Activated CD8-positive, alpha-beta memory T cell treated with anti-CD3 and anti-CD28 coated beads, Interleukin-2, amount 50 U/mL, for 48 hours (primary cell): ENCODE data around the gene ARSG.

Source experiments
- DNase-seq: peaks from one replicate; pipeline ENCODE4 v3.0.0-alpha.2; 2020

Gene ARSG

GRCh38 chr17:68432086-68432864 is 141.0 kb downstream of the ARSG start:
- DNase-seq: no peak

- no peak for DNase-seq
These were observed 141.9 kb downstream of the ARSG start for GRCh38 chr17:68433211-68433610.

- DNase-seq: no peak
These were observed 142.7 kb downstream of the ARSG start for GRCh38 chr17:68433911-68434508.

- DNase-seq: no peak
These were observed 144.1 kb downstream of the ARSG start for GRCh38 chr17:68435361-68435760.

- peak; percentile 85 for DNase-seq
These were observed 144.9 kb downstream of the ARSG start for GRCh38 chr17:68435876-68436842.

DNA sequence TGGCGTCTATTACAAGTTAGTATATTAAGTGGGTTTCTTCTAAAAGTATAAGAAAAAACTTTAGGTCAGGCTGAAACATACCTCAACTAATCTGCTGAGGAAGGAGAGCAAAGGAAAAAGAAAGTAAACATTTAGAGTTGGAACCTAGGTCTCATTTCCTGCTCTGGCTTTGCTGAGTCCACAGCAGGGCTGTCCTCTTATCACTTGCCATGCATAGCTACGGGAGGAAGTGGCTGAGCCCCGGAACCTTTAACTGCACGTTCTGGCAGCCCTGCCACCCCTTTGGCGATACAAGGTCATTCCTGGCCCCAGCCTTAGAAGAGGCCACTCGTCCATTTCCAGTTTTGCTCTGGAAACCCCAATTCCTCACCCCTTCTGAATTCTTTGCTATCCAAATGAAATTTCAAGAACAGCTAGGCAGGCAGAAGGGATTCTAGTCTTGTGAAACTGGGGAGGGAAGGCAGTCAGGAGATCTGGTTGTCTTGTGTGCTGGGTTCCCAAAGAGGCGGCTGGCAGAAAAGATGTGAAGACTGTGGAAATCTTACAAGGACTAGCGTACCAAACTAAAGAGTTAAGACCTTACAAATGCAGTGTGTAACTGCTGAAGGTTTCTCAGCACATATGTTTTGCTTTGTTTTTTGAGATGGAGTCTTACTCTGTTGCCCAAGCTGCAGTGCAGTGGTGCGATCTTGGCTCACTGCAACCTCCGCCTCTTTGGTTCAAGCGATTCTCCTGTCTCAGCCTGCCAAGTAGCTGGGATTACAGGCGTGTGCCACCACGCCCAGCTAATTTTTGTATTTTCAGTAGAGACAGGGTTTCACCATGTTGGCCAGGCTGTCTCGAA is 146.9 kb downstream of the ARSG start:
- DNase-seq: peak; percentile 70

- DNase-seq: no peak
These were observed 148.5 kb downstream of the ARSG start for GRCh38 chr17:68439656-68440290.

GRCh38 chr17:68440526-68440925 is 149.2 kb downstream of the ARSG start:
- DNase-seq: no peak

DNA sequence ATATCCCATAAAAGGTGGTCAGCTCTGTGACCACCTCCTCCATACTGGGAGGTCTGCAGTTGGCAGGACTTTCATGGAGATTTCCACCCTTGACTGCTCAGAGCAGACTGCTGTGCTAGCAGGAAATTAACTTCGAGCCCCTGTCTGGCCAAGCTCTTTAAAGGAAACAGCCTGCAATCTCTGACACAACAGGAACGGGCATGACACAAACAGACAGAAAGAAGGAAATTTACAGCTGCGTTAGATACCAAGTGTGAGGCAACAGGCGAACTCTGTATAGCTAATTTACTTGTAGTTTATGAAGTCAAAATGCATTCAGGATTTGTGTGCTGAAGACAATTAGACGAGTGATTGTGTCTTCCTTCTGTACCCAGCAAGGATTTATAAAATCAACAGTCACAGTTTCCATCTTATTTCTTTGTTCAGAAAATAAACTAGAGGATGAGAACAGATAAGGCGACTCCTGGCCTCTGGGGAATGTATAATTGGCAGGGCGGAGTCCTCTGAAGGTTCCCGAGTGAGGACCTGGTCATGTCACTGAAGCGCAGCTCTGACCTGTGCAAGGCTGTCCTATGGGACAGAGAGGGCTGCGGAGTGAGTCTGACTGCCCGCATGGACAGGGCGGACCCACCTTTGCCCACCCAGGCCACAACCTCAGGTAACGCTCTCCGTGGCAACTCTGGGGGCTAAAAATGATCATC is 149.9 kb downstream of the ARSG start:
- no peak for DNase-seq

DNA sequence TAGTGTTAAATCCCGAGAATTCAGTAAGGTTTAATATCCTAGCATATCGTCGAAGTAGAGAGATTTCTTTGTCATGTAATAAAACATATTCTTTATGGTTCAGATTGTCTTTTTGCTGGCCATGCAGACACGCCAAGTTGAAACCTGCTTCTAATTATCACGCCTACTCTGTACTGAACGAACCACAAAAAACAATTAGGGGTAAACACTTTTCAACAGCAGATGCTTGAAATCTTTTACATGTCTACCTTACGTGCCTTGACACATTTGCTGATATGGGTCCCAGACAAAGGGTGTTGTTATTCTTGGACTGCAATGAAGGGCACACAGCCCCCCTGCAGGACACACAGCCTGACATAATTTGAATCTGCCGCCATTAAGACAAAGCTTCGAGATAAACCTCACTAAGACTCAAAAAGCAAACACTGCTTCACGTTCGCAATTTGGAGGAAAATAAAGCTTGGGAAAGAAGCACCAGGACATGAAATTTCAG is 152.7 kb downstream of the ARSG start:
- no peak for DNase-seq

DNA sequence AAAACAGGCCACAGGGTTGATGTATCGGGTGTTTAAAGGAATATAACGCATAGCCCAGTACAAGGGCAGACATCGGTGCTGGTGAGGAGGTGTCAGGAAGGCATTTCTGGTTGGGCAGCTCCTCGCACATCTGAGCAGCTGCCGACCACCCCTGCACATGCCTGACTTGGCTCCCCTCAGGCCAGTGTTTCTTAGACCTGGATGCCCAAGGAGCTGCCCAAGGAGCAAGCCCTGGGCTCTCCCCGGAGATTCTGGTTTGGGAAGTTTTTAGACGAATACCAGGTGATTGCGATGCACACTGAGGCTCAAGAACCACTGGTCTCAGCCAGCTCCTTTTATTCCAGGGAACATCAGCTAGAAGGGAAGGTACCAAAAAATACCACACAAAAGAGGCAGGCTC is 154.4 kb downstream of the ARSG start:
- no peak for DNase-seq

DNA sequence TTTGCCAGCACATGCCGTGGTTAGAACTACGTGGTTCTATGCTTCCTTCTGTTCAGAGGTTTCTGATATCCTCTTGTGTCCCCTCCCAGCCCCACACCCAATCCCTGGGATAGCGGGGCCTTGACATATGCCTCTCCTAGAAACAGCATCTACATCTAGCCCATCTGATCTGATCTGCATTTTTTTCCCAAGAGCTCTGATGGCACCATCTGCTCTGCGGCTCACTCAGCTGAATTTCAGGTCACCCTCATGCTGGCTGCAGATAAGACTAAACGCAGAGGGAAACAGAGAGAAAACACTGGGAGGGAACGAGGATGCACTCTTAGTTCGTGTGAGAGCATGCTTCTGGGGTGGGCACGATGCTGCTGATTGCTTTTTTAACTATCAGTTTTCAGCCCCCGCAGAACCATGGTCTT is 155.3 kb downstream of the ARSG start:
- no peak for DNase-seq

GRCh38 chr17:68449021-68449739 is 157.9 kb downstream of the ARSG start:
- no peak for DNase-seq

GRCh38 chr17:68450391-68450790 is 159.1 kb downstream of the ARSG start:
- DNase-seq: no peak

DNA sequence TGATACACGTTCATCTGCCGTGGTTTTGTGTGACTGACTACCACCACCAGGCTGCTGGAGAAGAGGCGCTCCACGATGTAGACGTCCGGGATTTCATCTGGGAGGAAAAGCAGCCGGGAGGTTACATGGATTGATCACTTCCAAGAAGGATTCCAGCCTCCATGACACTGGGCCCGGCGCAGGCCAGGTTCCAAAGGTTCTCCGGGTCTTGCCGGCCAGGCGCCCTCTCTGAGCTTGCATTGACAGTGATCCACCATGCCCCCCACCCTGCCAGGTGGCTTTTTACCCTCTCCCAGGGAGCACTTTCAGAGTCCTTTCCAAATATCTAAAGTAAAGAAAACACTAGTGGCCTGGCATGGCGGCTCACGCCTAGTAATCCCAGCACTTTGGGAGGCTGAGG is 159.5 kb downstream of the ARSG start:
- DNase-seq: no peak

DNA sequence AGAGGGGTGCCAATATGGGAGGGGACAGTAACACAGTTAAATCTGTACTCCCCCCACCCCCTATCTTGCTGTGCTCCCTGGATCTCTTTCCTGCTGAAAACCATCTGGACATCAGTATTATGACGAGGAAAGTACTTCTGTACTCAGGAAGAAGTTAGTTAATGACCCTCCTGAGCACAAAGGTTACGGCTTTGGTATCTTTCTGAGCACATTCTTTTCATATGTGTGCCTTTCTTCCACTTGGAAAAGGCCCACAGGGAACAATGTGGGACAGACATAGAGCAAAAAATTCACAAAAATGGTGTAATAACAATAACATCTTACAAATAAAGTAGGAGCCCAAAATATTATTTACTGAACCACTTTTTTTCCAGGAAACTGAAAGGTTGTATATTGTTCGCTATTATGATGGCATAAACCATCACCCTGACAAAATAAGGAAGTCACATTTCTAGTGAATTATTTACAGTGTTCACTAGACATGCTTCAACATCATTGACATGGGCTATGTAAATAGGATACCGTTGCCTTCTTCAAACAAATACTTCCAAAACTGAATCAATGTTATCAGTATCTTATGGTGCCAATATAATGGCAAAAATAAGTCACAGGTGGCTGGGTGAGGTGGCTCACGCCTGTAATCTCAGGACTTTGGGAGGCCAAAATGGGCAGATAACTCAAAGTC is 160.5 kb downstream of the ARSG start:
- DNase-seq: no peak

DNA sequence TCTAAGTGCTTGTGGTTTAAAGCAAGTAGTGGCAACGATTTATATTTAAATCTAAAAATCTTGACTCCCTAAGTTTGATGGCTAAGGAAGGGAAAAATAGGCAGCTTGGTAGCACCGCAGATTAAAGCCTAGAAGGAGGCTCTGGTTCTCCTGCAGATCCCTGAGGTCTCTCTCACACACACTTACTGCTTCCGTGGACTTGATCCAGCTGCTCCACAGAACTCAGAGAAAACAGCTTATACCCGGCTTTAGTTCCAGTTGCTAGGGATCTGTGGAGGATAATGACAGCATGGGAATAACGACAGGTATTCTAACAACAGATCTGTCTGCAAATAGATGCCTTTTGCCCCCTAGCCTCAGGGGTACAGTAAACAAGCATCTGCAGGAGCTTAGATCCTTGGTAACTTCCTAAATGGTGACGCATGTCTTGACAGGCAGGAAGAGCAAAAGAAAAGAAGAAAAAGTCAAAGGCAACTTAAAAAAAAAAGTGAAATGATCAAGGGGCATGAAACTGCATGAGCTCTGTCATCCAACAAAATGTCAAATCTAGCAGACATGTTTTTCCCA is 161.5 kb downstream of the ARSG start:
- no peak for DNase-seq

GRCh38 chr17:68453991-68454665 is 162.8 kb downstream of the ARSG start:
- DNase-seq: no peak

GRCh38 chr17:68455901-68456338 is 164.6 kb downstream of the ARSG start:
- no peak for DNase-seq
